A204.1 (cell line): ENCODE results near the gene CARNS1.
"Not testable (repeated sequence)": the region's sequence is repeated elsewhere in the genome, so short reads cannot be mapped to it uniquely, and the experiment has no call there.

Experiments
- FAIRE-seq: peaks from 2 replicates; lab custom pipeline; 2012; peaks lifted over from hg19 to GRCh38; lab: Jason Lieb, UNC

CARNS1 gene

GRCh38 chr11:67465530-67465929 is 50.1 kb downstream of the CARNS1 start:
- not testable (repeated sequence) for FAIRE-seq

- no peak for FAIRE-seq
These were observed 50.9 kb downstream of the CARNS1 start for GRCh38 chr11:67466367-67466766.

- no peak for FAIRE-seq
These were observed 51.7 kb downstream of the CARNS1 start for GRCh38 chr11:67466962-67467771.

- FAIRE-seq: no peak
These were observed 52.6 kb downstream of the CARNS1 start for GRCh38 chr11:67468056-67468455.

- FAIRE-seq: no peak
These were observed 52.9 kb downstream of the CARNS1 start for GRCh38 chr11:67468456-67468758.

GRCh38 chr11:67468759-67469507 is 53.5 kb downstream of the CARNS1 start, which contains the start of gene TMEM134:
TSS of gene TMEM134 (minus strand) at chr11:67469251. CDS start at chr11:67469192, 59 bp downstream.
- no peak for FAIRE-seq

GRCh38 chr11:67469508-67469811 is 54.0 kb downstream of the CARNS1 start:
- no peak for FAIRE-seq

GRCh38 chr11:67470337-67471002 is 55.0 kb downstream of the CARNS1 start:
- FAIRE-seq: no peak

- FAIRE-seq: no peak
These were observed 57.4 kb downstream of the CARNS1 start for GRCh38 chr11:67472882-67473281.
